Subcutaneous adipose tissue (tissue), 4 donors: Measurements from ENCODE around the gene AP3S2. TPM values are rescaled to one million over a fixed set of nuclear protein-coding genes. Genes with fewer than 3 reads are reported as not detected.

ENCODE experiments used
- total RNA-seq, 4 donors: library from RNA; depleted of rRNA; stranded (reverse); fragments of >200 nt; gene quantifications; one replicate each; pipeline ENCODE4 v1.1.0, GENCODE V29; 2016
- TF ChIP-seq, protein P1 (sequence below): fragments of 450-650 bp; IDR thresholded peaks from one replicate; pipeline ENCODE4 v1.5.1; 2016; ENCODE audit warnings: low read depth, mild to moderate bottlenecking, control low read depth, antibody characterized with exemption, moderate library complexity

The AP3S2 gene
- total RNA-seq, 4 donors from 2014 or later: 54.4 to 86.9 (median 66.9) TPM

DNA sequence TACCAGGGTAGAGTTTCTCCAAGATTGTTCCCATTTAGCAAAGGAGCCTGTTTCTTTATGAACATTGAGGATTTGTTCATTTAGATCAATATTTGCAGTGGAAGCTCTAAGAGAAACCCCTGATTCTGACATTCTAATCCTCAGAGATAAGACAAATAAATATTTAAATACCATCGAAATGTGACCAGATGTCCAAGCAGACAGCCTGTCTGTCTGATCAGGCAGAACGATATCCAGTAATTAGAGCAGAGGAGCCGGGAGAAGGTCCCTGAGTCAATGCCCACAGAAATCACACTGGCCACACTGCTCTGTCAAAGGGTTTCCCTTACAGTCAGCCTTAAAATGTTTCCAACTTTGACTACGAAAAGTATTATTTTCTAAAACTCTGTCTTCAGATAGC, 34.6 kb upstream of the AP3S2 start:
- TF ChIP-seq, protein P1, sequence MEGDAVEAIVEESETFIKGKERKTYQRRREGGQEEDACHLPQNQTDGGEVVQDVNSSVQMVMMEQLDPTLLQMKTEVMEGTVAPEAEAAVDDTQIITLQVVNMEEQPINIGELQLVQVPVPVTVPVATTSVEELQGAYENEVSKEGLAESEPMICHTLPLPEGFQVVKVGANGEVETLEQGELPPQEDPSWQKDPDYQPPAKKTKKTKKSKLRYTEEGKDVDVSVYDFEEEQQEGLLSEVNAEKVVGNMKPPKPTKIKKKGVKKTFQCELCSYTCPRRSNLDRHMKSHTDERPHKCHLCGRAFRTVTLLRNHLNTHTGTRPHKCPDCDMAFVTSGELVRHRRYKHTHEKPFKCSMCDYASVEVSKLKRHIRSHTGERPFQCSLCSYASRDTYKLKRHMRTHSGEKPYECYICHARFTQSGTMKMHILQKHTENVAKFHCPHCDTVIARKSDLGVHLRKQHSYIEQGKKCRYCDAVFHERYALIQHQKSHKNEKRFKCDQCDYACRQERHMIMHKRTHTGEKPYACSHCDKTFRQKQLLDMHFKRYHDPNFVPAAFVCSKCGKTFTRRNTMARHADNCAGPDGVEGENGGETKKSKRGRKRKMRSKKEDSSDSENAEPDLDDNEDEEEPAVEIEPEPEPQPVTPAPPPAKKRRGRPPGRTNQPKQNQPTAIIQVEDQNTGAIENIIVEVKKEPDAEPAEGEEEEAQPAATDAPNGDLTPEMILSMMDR: no peak

DNA sequence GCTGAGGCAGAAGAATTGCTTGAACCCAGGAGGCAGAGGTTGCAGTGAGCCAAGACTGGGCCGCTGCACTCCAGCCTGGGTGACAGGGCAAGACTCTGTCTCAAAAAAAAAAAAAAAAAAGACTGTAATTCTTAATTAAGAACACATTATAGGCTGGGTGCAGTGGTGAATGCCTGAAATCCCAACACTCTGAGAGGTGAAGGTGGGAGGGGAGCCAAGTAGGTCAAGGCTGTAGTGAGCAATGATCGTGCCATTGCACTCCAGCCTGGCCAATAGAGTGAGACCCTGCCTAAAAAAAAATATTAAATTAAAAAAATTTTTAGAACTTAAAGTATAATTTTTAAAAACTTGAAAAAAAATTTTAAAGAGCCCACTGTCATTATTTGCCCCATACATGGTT, 32.4 kb upstream of the AP3S2 start:
- TF ChIP-seq, protein P1: no peak

- TF ChIP-seq, protein P1: no peak
These were observed 23.8 kb upstream of the AP3S2 start for GRCh38 chr15:89917442-89918101.

DNA sequence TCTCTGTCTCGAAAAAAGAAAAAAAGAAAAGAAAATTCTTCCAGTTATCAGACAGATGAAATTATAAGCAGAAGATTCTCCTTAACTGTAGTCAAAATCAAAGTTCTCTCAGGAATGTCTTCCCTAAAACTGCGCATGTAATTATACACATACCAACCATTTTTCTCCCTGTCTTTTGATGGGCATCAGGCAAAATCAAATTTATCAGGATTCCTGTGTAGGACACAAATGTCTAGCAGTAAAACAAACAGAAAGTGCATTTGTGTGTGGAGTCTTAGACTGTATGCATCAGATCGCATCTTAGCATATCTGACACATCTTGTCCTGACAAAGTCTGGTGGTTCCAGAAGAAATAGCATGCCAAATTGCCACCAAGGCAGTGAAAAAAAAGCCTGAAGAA, 22.9 kb upstream of the AP3S2 start:
- TF ChIP-seq, protein P1: no peak

DNA sequence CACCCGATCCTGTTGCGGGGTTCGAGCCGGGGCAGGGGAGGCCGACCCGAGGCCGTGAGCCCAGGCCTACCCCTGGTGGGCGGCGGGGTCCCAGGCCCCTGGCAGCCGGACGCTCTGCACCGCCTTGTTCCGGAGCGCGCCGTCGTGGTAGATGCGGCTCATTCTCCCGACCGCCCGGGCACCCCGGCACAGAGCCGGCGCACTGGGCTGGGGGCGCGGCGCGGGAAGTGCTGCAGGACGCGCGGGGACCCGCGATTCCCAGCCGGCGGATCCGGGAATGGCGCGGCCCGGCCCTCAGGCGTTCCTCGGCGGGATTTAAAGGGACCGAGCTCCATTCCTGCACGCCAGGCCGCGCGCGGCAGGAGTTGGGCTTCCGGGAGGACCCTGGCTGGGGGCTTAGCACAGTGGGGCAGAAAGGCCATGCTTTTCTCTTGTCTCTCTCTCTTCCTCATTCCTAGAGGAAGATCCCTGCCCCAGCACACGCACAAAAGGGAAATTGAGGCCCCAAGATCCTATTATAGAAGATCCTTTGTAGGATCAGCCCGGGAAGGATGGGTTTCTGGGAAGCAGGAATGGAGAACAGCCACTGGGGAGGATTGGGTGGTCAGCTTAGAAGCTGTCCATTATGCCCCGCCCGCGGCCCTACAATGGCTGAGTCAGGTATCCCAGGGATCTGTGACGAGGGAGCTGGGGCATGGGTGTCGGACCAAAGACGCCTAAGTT, 19.0 kb upstream of the AP3S2 start, which contains the start of gene ARPIN:
ARPIN (minus strand) TSS at position 279 of the 723 bp plus-strand sequence; CDS start at position 162, 117 bp downstream.
- TF ChIP-seq, protein P1: no peak

GRCh38 chr15:89912145-89912673, 18.4 kb upstream of the AP3S2 start:
- TF ChIP-seq, protein P1: no peak
